NCI-H2081 (cell line): ENCODE data around the gene OSCP1.
"Not testable (repeated sequence)": the region's sequence is repeated elsewhere in the genome, so short reads cannot be mapped to it uniquely, and the experiment has no call there.

ENCODE experiments used
- DNase-seq, 2 experiments: peaks; one replicate each; lab custom pipeline; 2025; lab: John Stamatoyannopoulos, UW

OSCP1 gene

GRCh38 chr1:36450270-36450918, at the start of gene OSCP1:
Gene OSCP1, minus strand, starts transcription at chr1:36450451. Its CDS starts 82 bp downstream, at chr1:36450369.
- peak; percentile 97 to 98 for DNase-seq

DNA sequence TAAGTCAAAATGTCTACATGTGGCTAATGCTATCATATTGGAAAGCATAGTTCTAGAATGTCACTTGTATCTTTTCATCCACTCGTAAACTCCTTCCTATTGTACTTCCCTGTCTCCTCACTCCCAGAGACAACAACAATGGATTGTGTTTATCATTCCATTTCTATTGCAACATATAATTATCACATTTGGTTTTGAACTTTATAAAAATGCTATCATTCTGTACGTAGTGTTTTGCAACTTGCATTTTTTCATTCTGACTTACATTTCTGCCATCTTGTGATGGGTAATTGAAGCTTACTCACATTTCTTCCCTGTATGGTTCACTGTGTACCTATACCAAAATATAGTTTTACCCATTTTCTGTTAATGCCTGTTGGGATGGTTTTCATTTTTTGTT, 47.0 kb upstream of the OSCP1 start:
- DNase-seq: no peak

- DNase-seq: no peak
Measured at GRCh38 chr1:36494971-36495370, 44.7 kb upstream of the OSCP1 start.

DNA sequence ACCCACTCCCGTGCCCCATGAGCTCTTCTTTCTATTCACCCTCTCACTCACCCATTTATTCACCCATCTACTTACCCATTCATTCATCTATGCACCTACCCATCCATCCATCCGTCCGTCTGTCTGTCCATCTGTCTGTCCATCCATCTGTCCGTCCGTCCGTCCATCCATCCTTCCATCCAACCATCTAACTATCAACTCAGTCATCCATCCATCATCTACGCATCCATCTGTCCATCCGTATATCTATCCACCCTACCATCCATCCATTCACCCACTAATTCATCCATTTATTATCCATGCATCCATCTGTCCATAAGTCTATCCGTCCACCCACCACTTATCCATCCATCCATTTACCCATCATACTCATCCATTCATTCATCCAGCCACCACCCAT, 43.3 kb upstream of the OSCP1 start:
- DNase-seq: no peak

GRCh38 chr1:36492491-36492890, 42.2 kb upstream of the OSCP1 start:
- no peak for DNase-seq

DNA sequence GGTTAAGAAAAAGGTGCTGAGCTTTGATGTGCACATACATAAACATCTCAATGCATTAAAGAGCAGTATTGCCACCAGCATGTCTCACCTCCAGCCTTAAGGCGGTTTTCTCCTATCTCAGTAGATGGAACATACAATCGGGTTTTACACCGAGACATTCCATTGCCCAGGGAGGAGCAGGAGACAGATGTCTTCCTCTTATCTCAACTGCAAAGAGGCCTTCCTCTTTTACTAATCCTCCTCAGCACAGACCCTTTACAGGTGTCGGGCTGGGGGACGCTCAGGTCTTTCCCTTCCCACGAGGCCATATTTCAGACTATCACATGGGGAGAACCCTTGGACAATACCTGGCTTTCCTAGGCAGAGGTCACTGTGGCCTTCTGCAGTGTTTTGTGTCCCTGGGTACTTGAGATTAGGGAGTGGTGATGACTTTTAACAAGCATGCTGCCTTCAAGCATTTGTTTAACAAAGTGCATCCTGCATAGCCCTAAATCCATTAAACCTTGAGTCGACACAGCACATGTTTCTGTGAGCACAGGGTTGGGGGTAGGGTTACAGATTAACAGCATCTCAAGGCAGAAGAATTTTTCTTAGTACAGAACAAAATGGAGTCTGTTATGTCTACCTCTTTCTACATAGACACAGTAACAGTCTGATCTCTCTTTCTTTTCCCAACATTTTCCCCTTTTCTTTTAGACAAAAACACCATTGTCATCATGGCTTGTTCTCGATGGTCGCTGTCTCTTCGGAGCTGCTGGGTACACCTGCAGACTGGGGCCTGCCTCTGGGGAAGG, 39.2 kb upstream of the OSCP1 start:
- DNase-seq: not testable (repeated sequence)

DNA sequence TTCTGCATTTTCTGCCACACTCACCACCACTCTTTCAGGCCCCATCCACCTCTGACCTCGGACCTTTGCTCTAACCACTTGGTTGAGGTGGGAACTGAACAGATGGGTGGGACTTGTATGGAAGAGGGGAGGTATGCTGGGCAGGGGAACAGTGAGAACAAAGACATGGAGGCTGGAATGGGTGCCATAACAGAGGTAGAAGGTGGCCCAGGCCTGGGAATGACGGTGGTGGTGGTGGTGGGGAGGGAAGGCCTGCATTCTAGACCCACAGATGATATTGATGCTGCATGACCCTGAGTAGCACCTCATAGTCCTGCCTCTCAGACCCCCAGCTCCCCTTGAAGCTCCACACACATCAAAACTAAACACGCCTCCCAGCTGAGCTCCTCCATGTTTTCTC, 37.7 kb upstream of the OSCP1 start:
- no peak for DNase-seq

DNA sequence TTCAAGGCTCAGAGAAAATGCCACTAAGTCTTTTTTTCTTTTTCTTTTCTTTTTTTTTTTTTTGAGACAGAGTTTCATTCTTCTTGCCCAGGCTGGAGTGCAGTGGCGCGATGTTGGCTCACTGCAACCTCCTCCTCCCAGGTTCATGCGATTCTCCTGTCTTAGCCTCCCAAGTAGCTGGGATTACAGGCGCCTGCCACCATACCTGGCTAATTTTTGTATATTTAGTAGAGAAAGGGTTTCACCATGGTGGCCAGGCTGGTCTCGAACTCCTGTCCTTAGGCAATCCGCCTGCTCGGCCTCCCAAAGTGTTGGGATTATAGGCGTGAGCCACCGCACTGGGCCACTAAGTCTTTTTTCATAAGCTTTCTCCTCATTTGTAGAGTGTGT, 37.1 kb upstream of the OSCP1 start:
- DNase-seq: not testable (repeated sequence)

DNA sequence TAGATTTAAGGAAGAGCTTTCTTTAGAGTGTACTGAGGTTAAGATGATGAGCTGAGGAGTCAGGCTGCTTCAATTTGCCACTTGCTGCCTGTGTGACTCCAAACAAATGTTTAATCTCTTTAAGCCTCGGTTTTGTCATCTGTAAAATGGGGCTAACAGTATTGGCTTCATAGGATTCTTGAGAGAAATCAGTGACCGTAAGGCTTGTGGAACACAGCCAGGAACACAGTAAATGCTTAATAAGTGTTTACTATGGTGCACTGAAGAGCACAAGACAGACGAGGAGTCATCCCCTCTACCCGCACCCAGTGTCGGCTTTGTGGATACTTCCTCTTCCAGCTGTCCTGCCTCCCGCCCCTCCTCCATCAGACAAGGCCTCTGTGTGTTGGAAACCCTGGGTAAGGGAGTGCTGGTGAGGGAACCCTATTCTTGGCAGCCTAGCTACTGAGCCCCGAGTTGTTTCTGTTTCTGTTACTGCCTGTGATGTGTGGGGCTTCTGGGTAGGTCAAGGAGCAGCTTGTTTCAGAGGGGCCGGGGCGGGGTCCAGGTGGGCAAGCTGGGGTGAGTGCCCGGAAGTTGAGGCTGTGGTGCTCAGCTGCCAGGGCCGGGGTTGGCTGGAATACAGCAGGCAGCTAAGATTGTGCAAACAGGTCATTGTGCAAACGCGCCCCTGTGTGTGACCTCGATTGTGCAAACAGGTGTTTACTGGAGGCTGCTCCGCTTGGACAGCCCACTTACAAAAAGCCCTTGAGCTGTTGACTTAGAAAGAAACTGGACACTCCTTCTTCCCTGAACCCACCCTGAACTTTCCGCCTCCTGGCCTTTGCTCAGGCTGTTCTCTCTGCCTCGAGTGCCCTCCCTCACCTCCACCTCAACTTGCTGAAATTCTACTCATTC, 36.4 kb upstream of the OSCP1 start:
- DNase-seq: no peak

- no peak for DNase-seq
Measured at GRCh38 chr1:36486093-36486438, 35.8 kb upstream of the OSCP1 start.

DNA sequence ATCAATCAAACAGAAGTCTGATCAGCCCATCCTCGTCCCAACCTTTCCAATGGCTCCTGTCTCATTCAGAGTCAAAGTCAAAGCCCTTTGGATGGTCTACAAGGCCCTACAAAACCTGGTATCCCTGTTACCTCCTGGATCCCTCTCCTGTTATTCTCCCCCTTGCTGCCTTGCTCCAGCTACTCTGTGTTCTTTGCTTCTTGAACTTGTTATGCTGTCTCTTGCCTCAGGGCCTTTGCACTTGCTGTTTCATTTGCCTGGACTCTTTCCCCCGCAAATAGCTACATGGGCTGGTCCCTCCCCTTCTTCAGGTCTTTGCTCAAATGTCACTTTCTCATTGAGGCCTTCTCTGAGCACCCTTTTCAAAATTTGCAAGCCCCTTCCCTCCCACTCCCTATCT, 33.8 kb upstream of the OSCP1 start:
- no peak for DNase-seq

GRCh38 chr1:36482724-36483388, 32.6 kb upstream of the OSCP1 start, which contains the start of gene CSF3R:
Gene CSF3R, minus strand, starts transcription at chr1:36482913. Its CDS starts 3,417 bp downstream, at chr1:36479496.
- no peak for DNase-seq

DNA sequence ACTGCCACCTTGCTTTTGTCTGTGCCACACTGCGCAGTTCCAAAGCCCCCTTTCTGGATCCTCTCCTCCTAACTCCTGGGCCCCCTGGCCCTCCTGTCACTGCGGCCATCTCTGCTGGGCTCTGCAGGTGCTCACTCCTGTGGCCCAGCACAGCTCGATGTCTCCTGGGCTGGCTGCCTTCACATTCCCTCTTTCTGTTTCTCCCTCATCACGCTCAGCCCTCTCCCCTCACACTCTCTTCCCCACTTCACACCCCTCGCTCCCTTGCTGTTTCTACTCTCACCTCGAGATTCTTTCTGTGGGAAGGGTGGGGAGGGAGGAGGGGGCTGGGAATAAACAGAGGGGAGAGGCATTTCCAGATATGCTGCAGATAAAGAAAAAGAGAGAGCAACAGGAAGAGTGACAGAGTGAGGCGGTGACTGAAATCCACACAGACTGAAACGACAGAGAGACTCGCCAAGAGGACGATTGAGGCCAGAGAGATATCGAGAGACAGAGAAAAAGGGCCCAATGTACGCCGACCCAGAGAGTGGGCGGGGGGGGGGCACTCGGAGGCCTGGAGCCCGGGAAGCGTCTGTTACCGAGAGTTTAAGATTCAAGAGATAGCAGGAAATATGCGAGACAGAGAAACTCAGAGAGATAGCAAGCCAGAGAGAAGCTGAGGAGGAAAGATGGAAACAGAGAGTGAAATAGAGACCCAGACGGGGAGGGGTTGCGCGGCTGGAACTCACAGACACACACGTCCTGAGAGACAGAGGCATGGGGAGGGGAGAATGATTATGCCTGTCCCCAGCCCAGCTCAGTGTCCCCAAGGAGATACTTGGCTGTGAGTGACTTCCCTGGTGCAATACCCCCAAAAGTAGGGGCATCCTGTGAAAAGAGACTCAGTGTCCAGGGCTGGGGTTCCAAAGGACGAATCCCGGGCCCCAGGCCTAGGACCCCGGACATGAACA, 31.8 kb upstream of the OSCP1 start:
- DNase-seq: no peak

DNA sequence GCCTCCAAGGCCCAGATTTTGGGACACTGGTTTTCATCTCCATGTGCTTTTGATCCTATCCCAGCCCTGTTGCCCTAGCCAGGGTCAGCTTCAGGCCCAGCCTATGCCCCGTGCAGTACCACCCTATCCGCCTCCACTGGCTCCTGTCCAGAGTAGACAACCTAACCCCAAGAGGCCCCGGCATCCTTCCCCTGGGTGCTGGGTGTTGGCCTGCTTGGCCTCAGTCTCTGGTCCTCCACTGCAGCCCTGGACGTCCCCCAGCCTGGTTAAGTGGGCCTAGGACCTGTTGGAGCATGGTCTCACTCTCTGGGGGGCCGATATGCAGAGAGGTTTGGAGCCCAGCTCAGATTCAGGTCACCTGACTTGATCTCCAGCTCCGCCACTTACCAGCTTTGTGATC, 30.8 kb upstream of the OSCP1 start:
- DNase-seq: no peak

- no peak for DNase-seq
Measured at GRCh38 chr1:36480161-36480560, 29.9 kb upstream of the OSCP1 start.

DNA sequence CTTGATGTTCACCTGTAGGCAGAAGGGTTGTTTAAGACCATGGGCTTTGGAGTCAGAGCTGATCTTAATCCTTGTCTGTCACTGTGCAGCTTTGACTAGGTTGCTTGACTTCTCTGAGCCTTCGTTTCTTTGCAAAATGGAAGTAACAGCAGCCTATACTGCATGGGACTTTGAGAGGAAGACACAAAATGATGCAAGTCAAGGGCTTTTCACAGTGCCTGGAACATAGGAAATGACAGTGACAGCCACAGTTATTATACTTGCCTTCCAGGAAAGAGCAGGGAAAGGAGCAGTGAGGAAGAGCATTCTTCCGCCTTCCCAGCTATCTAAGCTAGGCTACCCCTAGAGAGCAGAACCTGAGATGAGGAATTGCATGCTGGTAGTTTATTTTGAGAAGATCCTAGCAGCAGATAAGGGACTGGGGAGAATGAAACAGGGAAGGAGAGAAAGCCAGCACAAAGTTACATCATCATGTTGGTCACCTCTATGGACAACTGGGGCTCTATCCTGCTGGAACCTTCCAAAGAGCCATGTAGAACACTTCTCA, 29.3 kb upstream of the OSCP1 start:
- no peak for DNase-seq

DNA sequence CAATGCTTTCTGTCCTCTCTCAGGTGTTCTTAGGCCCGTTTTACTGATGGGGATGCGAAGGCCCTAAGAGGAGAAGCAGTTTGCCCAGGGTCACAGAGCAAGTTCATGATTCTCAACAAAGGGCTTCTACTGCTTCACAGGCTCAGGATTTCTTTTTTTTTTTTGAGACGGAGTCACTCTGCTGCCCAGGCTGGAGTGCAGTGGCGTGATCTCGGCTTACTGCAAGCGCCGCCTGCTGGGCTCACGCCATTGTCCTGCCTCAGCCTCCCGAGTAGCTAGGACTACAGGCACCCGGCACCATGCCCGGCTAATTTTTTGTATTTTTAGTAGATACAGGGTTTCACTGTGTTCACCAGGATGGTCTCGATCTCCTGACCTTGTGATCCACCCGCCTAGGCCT, 27.4 kb upstream of the OSCP1 start:
- DNase-seq: not testable (repeated sequence)

- no peak for DNase-seq
Measured at GRCh38 chr1:36476945-36477344, 26.7 kb upstream of the OSCP1 start.

DNA sequence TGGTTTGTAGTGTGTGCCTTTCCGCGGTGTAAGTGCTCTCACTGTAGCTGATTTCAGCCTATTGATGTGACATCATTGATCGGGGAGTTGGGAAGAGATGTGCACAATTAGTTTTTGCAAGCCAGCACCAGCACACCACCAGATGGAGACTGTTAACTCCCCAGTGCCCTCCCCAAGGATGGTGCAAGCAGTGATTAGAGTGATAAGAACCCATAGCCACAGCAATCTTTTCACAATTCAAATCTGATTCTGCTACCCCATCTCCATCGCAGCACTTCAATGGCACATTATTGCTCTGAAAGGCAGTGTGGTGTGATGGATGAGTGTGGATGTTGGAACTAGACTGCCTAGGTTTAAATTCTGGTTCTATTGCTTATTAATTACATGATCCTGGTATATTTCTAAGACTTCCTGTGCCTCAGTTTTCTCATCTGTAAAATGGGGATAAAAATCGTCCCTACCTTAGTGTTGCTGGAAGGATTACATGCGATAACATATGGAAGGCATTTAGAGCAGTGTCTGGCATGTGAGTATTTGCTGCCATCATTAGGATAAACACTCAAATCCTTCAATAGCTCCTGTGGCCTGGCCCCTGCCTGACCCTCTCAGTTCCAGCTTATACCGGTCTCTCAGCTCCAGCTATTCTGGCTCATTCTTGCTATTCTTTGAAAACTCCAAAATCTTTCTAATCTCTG, 25.8 kb upstream of the OSCP1 start:
- no peak for DNase-seq

- DNase-seq: no peak
Measured at GRCh38 chr1:36475341-36475740, 25.1 kb upstream of the OSCP1 start.
